ENCODE results near the gene PTGER3. TPM values are rescaled to one million over a fixed set of nuclear protein-coding genes. Genes with fewer than 3 reads are reported as not detected.

PTGER3 gene
- total and polyA plus RNA-seq, 2 of the 4 experiments (the other 2 are of a cell fraction) = not detected

DNA sequence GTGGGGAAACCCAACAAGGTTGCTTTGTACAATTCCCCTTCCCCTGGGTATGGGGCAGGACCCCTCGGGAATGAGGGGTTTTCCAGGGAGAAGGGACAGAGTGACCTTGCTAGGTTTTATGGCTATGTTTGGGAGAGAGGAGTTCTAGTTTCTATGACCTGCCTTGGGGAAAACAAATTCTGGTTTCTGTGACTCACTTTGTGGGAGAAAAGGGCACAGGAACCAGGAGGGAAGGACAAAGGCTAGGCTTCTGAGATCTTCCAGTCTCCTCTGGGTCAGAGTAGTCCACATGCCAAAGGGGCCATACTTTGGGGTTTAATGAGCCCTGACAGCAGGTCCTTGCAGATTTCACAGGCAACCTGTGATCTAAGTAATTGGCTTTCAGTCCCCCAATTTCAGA lies 5.5 kb upstream of the PTGER3 start:
- Histone ChIP-seq H3K9me3 (ENCODE audit: control insufficient read depth, insufficient read depth, low read length) (no peaks in the 10 kb centered on the region), H4K5ac (ENCODE audit: low read depth, low read length) (no peak overlapping the region), H3K27me3 (ENCODE audit: control insufficient read depth, insufficient read depth, low read length) (peaks cover 10% of the 10 kb centered on the region), H4K8ac (ENCODE audit: low read depth in 2 of 2, low read length in 2 of 2) (no peak overlapping the region), H3K36me3 (ENCODE audit: control insufficient read depth, insufficient read depth, low read length) (no peaks in the 10 kb centered on the region), H3K4me3 (ENCODE audit: insufficient read depth, low read depth, low read length) (no peak overlapping the region), H3K4me2 (ENCODE audit: low read depth, low read length) (no peak overlapping the region), H4K20me1 (ENCODE audit: insufficient read depth, low read length) (no peaks in the 10 kb centered on the region; the same call in 1 of the 2 replicates), H3K9ac (ENCODE audit: low read depth, low read length) (no peak overlapping the region), H2BK5ac (ENCODE audit: low read depth, low read length, poor library complexity, severe bottlenecking) (no peak overlapping the region), H3K18ac (ENCODE audit: low read depth, low read length) (no peak overlapping the region), H3K9me1 (ENCODE audit: insufficient read depth, low read length) (peaks cover 3% of the 10 kb centered on the region; the same call in 1 of the 2 replicates), H3K4me1 (ENCODE audit: control insufficient read depth, insufficient read depth, low read length) (no peaks in the 10 kb centered on the region), H2BK20ac (ENCODE audit: low read depth, low read length) (no peak overlapping the region), H2AK5ac (ENCODE audit: low read depth, low read length) (no peak overlapping the region), H2AK9ac (replicated peaks; ENCODE audit: low read depth, low read length, poor library complexity) (no peak overlapping the region), H3K56ac (ENCODE audit: extremely low read depth, insufficient read depth, low read length) (no peak overlapping the region), H2BK120ac (ENCODE audit: low read depth, low read length) (no peak overlapping the region), H3K23ac (ENCODE audit: low read depth, low read length) (no peak overlapping the region), H3K79me1 (ENCODE audit: low read depth in 1 of 2, low read length in 2 of 2) (no peaks in the 10 kb centered on the region), H3K4ac (ENCODE audit: low read depth, low read length) (no peak overlapping the region), H2BK15ac (ENCODE audit: low read depth, low read length) (no peak overlapping the region), H3K14ac (replicated peaks; ENCODE audit: low read depth, low read length) (no peak overlapping the region), H4K91ac (ENCODE audit: insufficient read depth, low read depth, low read length) (no peak overlapping the region), H2AFZ (replicated peaks; ENCODE audit: low read length, poor library complexity) (no peak overlapping the region), H3K27ac (ENCODE audit: insufficient read depth, low read length) (no peak overlapping the region)
- DNase-seq = no peak
- WGBS, 2 experiments (ENCODE audit: extremely low coverage in 2 of 2, insufficient read length in 1 of 2) = no CpG with 5 or more reads among the region's 1 CpG
- no TSS peak for BruUV-seq (replicated peaks)
- intact Hi-C loops (cut with micrococcal nuclease) (no loop called here), dilution Hi-C loops (cut with HindIII; ENCODE audit: low sequenced_read_pairs, unreplicated experiment) (no loop called here), in situ Hi-C loops (cut with MboI; ENCODE audit: low sequenced_read_pairs) (loop anchor here (10.0 kb wide), 1 partner anchor 808 kb away; no protein-coding TSS in a partner anchor)
- ChIA-PET CTCF (no interaction called here), POLR2A (ENCODE audit: unreplicated experiment) (no interaction called here)
- no peak for TF ChIP-seq MAFK (IDR thresholded peaks at IDR 0.05; ENCODE audit: low read depth, low read length)
- TF ChIP-seq RCOR1 (IDR thresholded peaks at IDR 0.05; ENCODE audit: insufficient replicate concordance, low read length) = no peak
- no peak for TF ChIP-seq RFX5 (IDR thresholded peaks at IDR 0.05; ENCODE audit: low read depth, low read length)
- no peak for TF ChIP-seq NFE2L2 (IDR thresholded peaks at IDR 0.05; ENCODE audit: low read depth, low read length)
- no peak for TF ChIP-seq CHD1 (IDR thresholded peaks at IDR 0.05; ENCODE audit: low read depth, low read length)
- no peak for TF ChIP-seq RAD21 (IDR thresholded peaks at IDR 0.05; ENCODE audit: low read length)
- TF ChIP-seq, protein P1, sequence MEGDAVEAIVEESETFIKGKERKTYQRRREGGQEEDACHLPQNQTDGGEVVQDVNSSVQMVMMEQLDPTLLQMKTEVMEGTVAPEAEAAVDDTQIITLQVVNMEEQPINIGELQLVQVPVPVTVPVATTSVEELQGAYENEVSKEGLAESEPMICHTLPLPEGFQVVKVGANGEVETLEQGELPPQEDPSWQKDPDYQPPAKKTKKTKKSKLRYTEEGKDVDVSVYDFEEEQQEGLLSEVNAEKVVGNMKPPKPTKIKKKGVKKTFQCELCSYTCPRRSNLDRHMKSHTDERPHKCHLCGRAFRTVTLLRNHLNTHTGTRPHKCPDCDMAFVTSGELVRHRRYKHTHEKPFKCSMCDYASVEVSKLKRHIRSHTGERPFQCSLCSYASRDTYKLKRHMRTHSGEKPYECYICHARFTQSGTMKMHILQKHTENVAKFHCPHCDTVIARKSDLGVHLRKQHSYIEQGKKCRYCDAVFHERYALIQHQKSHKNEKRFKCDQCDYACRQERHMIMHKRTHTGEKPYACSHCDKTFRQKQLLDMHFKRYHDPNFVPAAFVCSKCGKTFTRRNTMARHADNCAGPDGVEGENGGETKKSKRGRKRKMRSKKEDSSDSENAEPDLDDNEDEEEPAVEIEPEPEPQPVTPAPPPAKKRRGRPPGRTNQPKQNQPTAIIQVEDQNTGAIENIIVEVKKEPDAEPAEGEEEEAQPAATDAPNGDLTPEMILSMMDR (conservative IDR thresholded peaks at IDR 0.05; ENCODE audit: low read depth, low read length) = no peak
- no peak for TF ChIP-seq MAZ (IDR thresholded peaks at IDR 0.05; ENCODE audit: borderline replicate concordance, low read depth, low read length)
- no peak for TF ChIP-seq SMC3 (IDR thresholded peaks at IDR 0.05; ENCODE audit: low read depth, low read length)
- TF ChIP-seq POLR2A (IDR thresholded peaks at IDR 0.05; ENCODE audit: low read depth, low read length) = no peak
- no peak for TF ChIP-seq FOS (IDR thresholded peaks at IDR 0.05; ENCODE audit: low read depth, low read length)
- TF ChIP-seq BHLHE40 (IDR thresholded peaks at IDR 0.05; ENCODE audit: low read depth, low read length) = no peak
- TF ChIP-seq, protein P2, sequence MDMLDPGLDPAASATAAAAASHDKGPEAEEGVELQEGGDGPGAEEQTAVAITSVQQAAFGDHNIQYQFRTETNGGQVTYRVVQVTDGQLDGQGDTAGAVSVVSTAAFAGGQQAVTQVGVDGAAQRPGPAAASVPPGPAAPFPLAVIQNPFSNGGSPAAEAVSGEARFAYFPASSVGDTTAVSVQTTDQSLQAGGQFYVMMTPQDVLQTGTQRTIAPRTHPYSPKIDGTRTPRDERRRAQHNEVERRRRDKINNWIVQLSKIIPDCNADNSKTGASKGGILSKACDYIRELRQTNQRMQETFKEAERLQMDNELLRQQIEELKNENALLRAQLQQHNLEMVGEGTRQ (IDR thresholded peaks at IDR 0.05; ENCODE audit: low read depth, low read length) = no peak
- TF ChIP-seq MXI1 (IDR thresholded peaks at IDR 0.05; ENCODE audit: borderline replicate concordance, low read depth, low read length) = no peak
- TF ChIP-seq, protein P3, sequence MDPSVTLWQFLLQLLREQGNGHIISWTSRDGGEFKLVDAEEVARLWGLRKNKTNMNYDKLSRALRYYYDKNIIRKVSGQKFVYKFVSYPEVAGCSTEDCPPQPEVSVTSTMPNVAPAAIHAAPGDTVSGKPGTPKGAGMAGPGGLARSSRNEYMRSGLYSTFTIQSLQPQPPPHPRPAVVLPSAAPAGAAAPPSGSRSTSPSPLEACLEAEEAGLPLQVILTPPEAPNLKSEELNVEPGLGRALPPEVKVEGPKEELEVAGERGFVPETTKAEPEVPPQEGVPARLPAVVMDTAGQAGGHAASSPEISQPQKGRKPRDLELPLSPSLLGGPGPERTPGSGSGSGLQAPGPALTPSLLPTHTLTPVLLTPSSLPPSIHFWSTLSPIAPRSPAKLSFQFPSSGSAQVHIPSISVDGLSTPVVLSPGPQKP (IDR thresholded peaks at IDR 0.05; ENCODE audit: borderline replicate concordance, low read depth, low read length) = no peak
- ATAC-seq (ENCODE audit: low read depth) = no peak
